Frontal cortex (tissue), 4 donors: ENCODE results near the gene CTSC. TPM values are rescaled to one million over a fixed set of nuclear protein-coding genes. Genes with fewer than 3 reads are reported as not detected.
A peak's percentile ranks its signal among the peaks of the same experiment; 100 is the strongest.

Experiments used
- DNase-seq, 2 donors: peaks; one replicate each; pipeline ENCODE4 v3.0.0; 2012; ENCODE audit warnings: low spot score in 2 of 2
- FAIRE-seq: peaks from 2 replicates; lab custom pipeline; 2012; peaks lifted over from hg19 to GRCh38; lab: Jason Lieb, UNC
- total RNA-seq: library from RNA; depleted of rRNA; stranded (reverse); fragments of >200 nt; gene quantifications from one replicate; pipeline ENCODE4 v1.2.3, GENCODE V29; 2014
- donor health status: control.
- donor health status: control.
- donor health status: control.

Gene CTSC
- total RNA-seq, result 11.0 TPM

GRCh38 chr11:88337181-88337986 lies at the start of gene CTSC:
Gene CTSC (minus strand): TSS chr11:88337736. CDS start chr11:88337672, 64 bp downstream.
- FAIRE-seq (no peak), DNase-seq (peak; percentile 29 to 81)

DNA sequence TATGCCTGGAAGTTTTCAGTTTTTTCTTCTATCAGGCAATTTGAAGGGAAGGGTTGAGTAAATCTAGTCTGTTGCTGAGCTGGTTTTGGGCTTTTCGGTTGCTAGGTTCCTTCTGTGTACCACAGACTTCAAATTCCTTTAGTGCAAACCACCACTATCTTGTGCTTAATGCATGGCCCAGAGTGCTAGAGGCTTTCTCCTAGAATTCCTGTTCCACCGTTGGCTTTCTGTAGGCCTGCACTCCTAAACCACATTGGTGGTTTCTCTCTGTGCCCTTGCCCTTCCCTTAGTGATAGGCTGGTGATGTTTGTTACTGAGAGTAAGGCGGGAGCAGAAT lies 47.1 kb upstream of the CTSC start:
- FAIRE-seq (no peak), DNase-seq (no peak)

- FAIRE-seq, result no peak
- DNase-seq, result no peak
These were observed 46.6 kb upstream of the CTSC start for GRCh38 chr11:88384004-88384668.

- DNase-seq, result no peak
- FAIRE-seq, result no peak
These were observed 45.9 kb upstream of the CTSC start for GRCh38 chr11:88383447-88383846.

GRCh38 chr11:88379130-88379529 lies 41.6 kb upstream of the CTSC start:
- no peak for DNase-seq
- no peak for FAIRE-seq

DNA sequence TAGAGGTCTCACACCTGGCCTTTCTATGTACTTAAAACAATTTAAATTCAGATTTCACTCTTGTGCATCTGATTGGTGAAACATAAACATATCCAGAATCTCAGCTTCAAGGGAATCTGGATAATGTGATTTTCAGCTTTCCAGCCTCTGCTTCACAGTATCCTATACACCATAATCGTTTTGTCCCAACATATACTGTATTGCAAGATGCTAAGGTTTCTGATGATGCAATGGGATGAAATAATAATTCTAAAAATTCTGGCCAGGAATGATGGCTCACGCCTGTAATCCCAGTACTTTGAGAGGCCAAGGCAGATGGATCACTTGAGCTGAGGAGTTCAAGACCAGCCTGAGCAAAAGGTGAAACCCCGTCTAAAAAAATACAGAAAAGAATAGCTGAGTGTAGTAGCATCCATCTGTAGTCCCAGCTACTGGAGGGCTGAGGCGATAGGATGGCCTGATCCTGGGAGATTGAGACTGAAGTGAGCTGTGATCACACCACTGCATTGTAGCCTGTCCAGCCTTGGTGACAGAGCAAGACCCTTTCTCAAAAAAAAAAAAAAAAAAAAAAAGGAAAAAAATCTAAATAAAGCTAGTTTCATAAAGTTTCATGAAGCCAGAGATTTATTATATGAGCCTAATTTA lies 41.0 kb upstream of the CTSC start:
- DNase-seq (no peak), FAIRE-seq (no peak)

GRCh38 chr11:88377646-88378045 lies 40.1 kb upstream of the CTSC start:
- DNase-seq (no peak), FAIRE-seq (no peak)

DNA sequence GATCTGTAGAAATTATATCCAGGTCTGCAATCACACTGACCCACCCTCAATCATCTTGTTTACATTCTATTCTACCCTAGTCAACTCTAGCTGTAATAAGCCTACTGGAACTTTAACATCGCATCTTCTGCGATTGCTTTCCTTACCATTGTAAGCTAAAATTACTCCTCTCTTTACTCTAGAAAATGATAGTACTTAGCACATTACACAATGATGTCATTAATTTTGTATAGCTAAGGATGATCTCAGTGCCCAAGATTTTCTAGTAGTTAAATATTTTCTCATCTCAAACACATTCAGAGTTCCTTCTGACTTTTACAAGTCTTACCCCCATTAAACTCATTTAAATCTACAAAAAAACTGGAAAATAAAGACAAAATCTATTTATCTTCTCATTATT lies 39.6 kb upstream of the CTSC start:
- no peak for DNase-seq
- FAIRE-seq, result no peak

- DNase-seq, result no peak
- FAIRE-seq, result no peak
These were observed 38.5 kb upstream of the CTSC start for GRCh38 chr11:88375927-88376470.

GRCh38 chr11:88370782-88371181 lies 33.2 kb upstream of the CTSC start:
- FAIRE-seq, result no peak
- no peak for DNase-seq

DNA sequence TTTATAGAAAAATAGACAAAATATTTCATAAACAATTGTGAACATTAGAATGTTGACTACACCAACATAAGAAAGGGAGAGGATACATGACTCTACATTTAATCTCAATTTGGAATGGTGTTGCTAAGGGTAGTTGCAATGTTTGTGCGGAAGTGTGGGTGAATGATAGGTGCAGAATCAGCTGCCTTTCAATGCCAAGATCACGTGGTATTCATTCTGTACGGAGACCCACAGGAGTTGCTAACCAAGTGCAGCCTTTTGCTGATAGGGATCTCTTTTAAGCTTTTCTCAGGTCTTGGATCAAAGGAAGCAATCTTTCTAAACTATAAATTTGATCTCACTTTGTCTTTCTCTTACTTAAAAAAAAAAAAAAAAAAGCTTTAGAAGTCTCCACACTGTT lies 29.8 kb upstream of the CTSC start:
- DNase-seq (no peak), FAIRE-seq (no peak)

DNA sequence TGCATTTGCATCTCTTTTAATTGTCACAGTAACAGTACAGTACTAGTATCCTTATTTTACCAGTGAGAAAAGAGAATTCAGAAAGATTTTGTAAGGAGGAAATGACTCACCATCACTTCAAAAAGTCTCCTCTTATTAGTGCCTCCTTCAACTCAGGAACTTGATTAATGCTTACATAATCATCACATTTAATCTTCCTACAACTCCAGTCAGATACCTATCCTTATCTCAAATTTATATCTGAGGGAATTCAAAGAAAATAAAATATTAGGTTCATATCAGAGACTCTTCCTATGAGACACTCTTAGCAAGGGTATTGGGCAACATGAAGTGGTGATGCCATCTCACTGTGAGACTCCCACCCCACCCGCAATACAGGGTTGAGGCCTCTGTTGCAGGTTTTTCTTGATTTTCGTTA lies 26.1 kb upstream of the CTSC start:
- no peak for FAIRE-seq

GRCh38 chr11:88363004-88363403 lies 25.5 kb upstream of the CTSC start:
- DNase-seq (no peak), FAIRE-seq (no peak)

More for the DNA sequence above, 26.1 kb upstream of the CTSC start:
- no peak for DNase-seq

GRCh38 chr11:88360141-88360540 lies 22.6 kb upstream of the CTSC start:
- DNase-seq, result no peak
- FAIRE-seq, result no peak

DNA sequence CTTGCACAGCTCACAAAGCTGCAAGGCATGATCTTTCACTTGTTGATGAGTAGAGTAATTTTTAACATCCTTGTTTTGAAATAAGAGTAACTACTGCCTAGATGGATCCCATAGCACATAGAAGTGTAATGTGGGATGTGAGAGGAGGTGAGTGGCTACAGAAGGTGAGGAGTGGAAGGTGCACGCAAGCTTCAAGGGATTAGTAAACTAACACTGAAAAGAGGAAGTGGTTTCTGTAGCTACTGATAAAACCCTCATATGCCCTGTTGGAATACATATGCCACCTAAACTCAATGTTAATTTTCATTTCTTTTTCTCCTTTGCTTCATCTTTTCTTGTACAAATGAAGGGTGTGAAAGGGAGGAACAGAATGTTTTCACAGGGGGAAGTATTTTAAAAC lies 22.0 kb upstream of the CTSC start:
- DNase-seq (no peak), FAIRE-seq (no peak)

DNA sequence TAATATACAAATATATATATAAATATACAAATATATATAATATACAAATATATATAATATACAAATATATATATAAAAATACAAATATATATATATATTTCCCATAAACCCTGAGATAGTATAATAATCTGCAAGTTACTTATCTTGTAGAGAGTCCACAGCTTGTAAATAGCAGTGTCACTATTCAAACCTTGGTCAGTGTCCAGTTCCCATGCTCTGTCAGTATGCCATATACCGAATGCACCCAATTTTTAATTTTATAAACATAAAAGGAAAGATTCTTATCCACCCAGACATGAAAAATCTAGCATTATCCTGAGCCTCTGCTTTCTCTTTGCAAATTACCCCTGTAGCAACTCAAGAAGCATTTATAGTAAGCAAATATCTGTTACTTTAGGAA lies 21.6 kb upstream of the CTSC start:
- DNase-seq, result no peak
- FAIRE-seq, result no peak

DNA sequence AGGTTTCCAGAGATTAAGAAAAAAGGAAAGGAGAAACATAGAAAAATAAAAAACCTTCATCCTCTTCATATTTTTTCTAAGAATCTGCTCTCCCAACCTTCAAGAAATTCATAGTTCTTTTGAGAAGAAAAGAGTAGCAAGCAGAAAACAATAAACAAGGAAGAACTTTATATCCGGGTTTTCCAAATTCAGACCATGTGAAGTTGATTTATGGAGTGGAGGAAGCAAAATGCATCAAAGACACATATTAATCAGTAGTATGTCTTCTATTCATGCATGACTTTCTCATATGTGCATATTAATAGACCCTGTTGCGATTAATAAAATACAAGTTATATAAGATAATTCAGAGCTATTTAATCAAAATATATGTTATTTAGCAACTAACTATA lies 20.5 kb upstream of the CTSC start:
- FAIRE-seq (no peak), DNase-seq (no peak)

DNA sequence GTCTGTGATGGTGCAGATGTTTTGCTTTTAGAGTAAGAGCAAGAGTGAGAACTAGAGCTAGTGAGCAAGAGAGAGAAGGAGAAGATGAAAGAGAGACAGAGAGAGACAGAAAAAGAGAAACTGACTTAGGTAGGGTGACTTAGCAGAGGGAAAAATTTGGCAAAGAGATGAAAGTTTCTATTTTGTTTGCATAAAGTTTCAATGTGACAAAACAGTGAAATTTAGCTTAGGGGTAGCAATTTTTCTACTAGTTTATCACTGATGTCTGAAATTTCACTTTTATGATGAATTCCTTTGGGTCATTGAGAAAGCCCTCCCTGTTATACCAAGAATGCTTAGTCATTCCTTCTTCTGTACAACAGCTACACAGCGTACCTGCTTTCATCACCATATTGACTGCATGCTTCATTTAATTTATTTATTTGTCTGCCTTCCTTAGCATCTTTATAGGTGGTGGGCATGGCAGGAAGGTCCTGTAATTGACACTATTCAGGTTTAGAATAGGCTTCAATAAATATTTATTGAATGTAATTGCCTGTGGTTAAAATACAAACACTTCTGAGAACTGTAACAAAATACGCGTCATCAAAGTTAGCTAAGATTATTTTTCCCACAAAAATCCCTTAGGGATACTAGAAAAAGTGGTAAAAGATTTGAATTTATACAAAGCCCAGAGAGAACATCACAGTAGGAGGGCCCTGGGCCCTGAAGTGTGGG lies 19.9 kb upstream of the CTSC start:
- FAIRE-seq (no peak), DNase-seq (no peak)

GRCh38 chr11:88355887-88356286 lies 18.4 kb upstream of the CTSC start:
- DNase-seq (no peak), FAIRE-seq (no peak)

- no peak for FAIRE-seq
- DNase-seq, result no peak
These were observed 17.4 kb upstream of the CTSC start for GRCh38 chr11:88354912-88355311.
